Parathyroid adenoma (tissue), 2 donors: ENCODE results near the gene HSPB7.
"Not testable (repeated sequence)": the region's sequence is repeated elsewhere in the genome, so short reads cannot be mapped to it uniquely, and the experiment has no call there.

ENCODE experiments used
- H2AFZ ChIP-seq: fragments of 300-600 bp; sonication (generic); one replicate; pipeline ENCODE4 v1.7.0; 2017; ENCODE audit warnings: antibody characterized with exemption, mild to moderate bottlenecking
- H3K27ac ChIP-seq: fragments of 300-600 bp; sonication (generic); one replicate; pipeline ENCODE4 v1.7.0; 2017
- H3K27me3 ChIP-seq: fragments of 300-600 bp; sonication (generic); one replicate; pipeline ENCODE4 v1.7.0; 2017; ENCODE audit warnings: low read length; ENCODE audit not compliant: control insufficient read depth, insufficient read depth
- H3K36me3 ChIP-seq: fragments of 300-600 bp; sonication (generic); one replicate; pipeline ENCODE4 v1.7.0; 2017; ENCODE audit warnings: low read length; ENCODE audit not compliant: control insufficient read depth, insufficient read depth
- H3K4me1 ChIP-seq: fragments of 300-600 bp; sonication (generic); one replicate; pipeline ENCODE4 v1.7.0; 2017; ENCODE audit warnings: control low read depth
- H3K4me2 ChIP-seq: fragments of 300-600 bp; sonication (generic); one replicate; pipeline ENCODE4 v1.7.0; 2017; ENCODE audit warnings: low read length
- H3K4me3 ChIP-seq: fragments of 300-600 bp; sonication (generic); one replicate; pipeline ENCODE4 v1.7.0; 2017; ENCODE audit warnings: low read depth, low read length
- H3K79me2 ChIP-seq: fragments of 300-600 bp; sonication (generic); one replicate; pipeline ENCODE4 v1.7.0; 2017; ENCODE audit warnings: control low read depth
- H3K9ac ChIP-seq: fragments of 300-600 bp; sonication (generic); one replicate; pipeline ENCODE4 v1.7.0; 2017; ENCODE audit warnings: mild to moderate bottlenecking
- H3K9me3 ChIP-seq: fragments of 300-600 bp; sonication (generic); one replicate; pipeline ENCODE4 v1.7.0; 2017; ENCODE audit warnings: low read length; ENCODE audit not compliant: control insufficient read depth
- CTCF ChIP-seq: fragments of 300-600 bp; sonication (generic); IDR thresholded peaks from one replicate; pipeline ENCODE4 v1.7.0; 2017; ENCODE audit warnings: antibody characterized with exemption, mild to moderate bottlenecking
- donor health status: primary hyperparathyroidism.

Gene HSPB7

GRCh38 chr1:16064536-16065268 lies 46.9 kb upstream of the HSPB7 start:
- peaks cover 4% of the 10 kb centered on the region for H3K4me1 ChIP-seq

GRCh38 chr1:16063921-16064320 lies 46.1 kb upstream of the HSPB7 start:
- H3K27me3 ChIP-seq: no peaks in the 10 kb centered on the region
- H3K4me2 ChIP-seq: no peak overlapping the region
- H3K4me1 ChIP-seq: peaks cover 4% of the 10 kb centered on the region
- H3K27ac ChIP-seq: no peak overlapping the region
- TF ChIP-seq CTCF: no peak
- no peak overlapping the region for H2AFZ ChIP-seq
- H3K36me3 ChIP-seq: no peaks in the 10 kb centered on the region
- no peak overlapping the region for H3K4me3 ChIP-seq
- no peaks in the 10 kb centered on the region for H3K79me2 ChIP-seq
- H3K9ac ChIP-seq: no peak overlapping the region
- H3K9me3 ChIP-seq: no peaks in the 10 kb centered on the region

More at GRCh38 chr1:16064536-16065268, 46.9 kb upstream of the HSPB7 start:
- Histone ChIP-seq H3K4me2 (no peak overlapping the region), H3K27ac (no peak overlapping the region), H3K9ac (no peak overlapping the region), H3K36me3 (no peaks in the 10 kb centered on the region), H3K27me3 (no peaks in the 10 kb centered on the region), H3K9me3 (no peaks in the 10 kb centered on the region), H3K4me3 (no peak overlapping the region), H3K79me2 (no peaks in the 10 kb centered on the region), H2AFZ (no peak overlapping the region)
- no peak for TF ChIP-seq CTCF

DNA sequence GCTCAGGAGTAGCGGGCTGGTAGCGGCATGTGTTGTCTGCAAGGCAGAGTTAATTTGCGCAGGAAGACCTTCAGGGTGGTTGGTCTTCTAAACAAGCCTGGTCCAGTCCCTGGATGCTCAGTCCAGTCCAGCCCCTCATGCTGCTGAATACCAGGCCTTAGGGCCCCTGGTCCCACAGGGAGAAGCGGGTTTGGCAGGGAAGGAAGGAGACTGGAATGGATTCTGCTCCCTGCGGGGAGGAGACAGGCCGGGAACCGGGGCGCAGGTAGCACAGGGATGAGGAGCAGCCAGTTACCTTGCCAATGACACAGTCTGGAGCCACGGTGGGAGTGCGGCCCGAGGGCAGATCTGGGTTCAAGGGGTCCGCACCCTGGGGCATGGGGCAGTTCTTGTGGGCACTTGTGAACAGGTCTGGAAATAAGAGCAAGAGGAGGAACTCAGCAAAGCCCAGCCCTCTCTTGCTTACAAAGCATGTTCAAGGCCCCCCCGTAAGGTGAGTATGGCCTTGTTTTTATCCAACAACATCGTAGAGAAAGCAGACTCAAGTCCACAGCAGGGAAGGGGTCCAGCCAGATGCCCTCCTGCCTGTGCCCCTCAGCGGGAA lies 45.5 kb upstream of the HSPB7 start:
- Histone ChIP-seq H3K4me2 (no peak overlapping the region), H3K4me1 (peaks cover 4% of the 10 kb centered on the region), H3K27me3 (no peaks in the 10 kb centered on the region), H3K4me3 (no peak overlapping the region), H3K36me3 (no peaks in the 10 kb centered on the region), H2AFZ (no peak overlapping the region), H3K9me3 (no peaks in the 10 kb centered on the region), H3K9ac (no peak overlapping the region), H3K27ac (no peak overlapping the region), H3K79me2 (no peaks in the 10 kb centered on the region)
- TF ChIP-seq CTCF: no peak

- H3K27me3 ChIP-seq, H3K4me3 ChIP-seq, H2AFZ ChIP-seq, H3K79me2 ChIP-seq, H3K4me2 ChIP-seq, H3K4me1 ChIP-seq, H3K36me3 ChIP-seq, H3K9ac ChIP-seq, H3K27ac ChIP-seq, H3K9me3 ChIP-seq: not testable (repeated sequence)
These were observed 44.8 kb upstream of the HSPB7 start for GRCh38 chr1:16062687-16063075.

DNA sequence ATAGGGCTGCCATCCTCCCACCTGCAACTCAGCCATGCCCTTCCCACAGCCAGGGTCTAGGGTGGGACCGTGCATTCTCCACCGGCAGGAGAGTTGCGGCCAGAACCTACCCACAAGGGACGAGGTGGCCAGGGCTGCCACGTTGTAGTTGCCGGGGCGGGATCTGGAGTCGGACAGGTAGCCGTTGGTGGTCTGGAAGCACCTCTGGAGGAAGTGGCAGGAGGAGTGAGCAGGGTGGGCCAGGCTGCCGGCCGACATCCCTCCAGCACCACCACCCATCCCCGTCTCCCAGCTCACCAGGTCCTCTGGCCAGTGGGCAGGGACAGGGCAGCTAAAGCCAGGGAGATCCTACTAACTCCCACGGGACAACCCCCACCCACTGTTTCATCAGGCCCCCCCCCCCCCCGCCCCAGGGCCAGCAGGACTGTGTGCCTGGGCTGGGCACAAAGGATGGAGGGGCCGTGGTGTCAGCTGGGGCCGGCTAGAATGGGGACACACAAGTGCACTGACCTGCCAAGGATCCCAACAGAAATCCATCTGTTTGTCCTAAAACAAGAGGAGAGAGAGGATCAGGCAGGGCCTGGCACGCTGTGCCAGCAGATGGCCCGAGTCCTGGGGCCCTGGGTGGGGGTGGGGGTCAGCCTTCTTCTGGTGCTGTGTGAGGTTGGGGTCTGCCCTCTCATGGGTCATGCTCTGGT lies 44.3 kb upstream of the HSPB7 start:
- H3K9ac ChIP-seq, H3K36me3 ChIP-seq, H3K4me3 ChIP-seq, H3K79me2 ChIP-seq, H3K27ac ChIP-seq, H3K4me1 ChIP-seq, H2AFZ ChIP-seq, H3K27me3 ChIP-seq, H3K9me3 ChIP-seq, H3K4me2 ChIP-seq: not testable (repeated sequence)
